Peyer's patch (tissue), 4 donors: ENCODE results near the gene SYT13. TPM values are rescaled to one million over a fixed set of nuclear protein-coding genes. Genes with fewer than 3 reads are reported as not detected.

ENCODE experiments used
- DNase-seq, 3 donors: peaks; one replicate each; pipeline ENCODE4 v3.0.0-alpha.2; 2017 to 2019
- H3K27ac ChIP-seq, 4 donors: fragments of 200-600 bp; sonication (generic); one replicate each; pipeline ENCODE4 v1.5.1; 2016 to 2019
- H3K27me3 ChIP-seq, 2 donors: fragments of 200-600 bp; sonication (generic); one replicate each; pipeline ENCODE4 v1.5.1; 2019
- H3K36me3 ChIP-seq, 3 donors: fragments of 200-600 bp; sonication (generic); one replicate each; pipeline ENCODE4 v1.5.1; 2016 to 2019
- H3K4me1 ChIP-seq, 4 donors: fragments of 200-600 bp; sonication (generic); one replicate each; pipeline ENCODE4 v1.5.1; 2016 to 2019
- H3K4me3 ChIP-seq, 4 donors: fragments of 200-600 bp; sonication (generic); 1 replicate in 3 of 4; 2 replicates in 1 of 4; pipeline ENCODE4 v1.5.1; 2016 to 2019; ENCODE audit warnings: mild to moderate bottlenecking in 1 of 4
- H3K9me3 ChIP-seq, 4 donors: fragments of 200-600 bp; sonication (generic); one replicate each; pipeline ENCODE4 v1.5.1; 2016 to 2019; ENCODE audit warnings: mild to moderate bottlenecking in 1 of 4
- POLR2A ChIP-seq, 2 donors: fragments of 450-650 bp; IDR thresholded peaks; one replicate each; pipeline ENCODE4 v1.5.1; 2017; ENCODE audit warnings: antibody characterized with exemption in 2 of 2, mild to moderate bottlenecking in 2 of 2, moderate library complexity in 2 of 2
- total RNA-seq, 4 donors: library from RNA; depleted of rRNA; stranded (reverse); fragments of >200 nt; gene quantifications; one replicate each; pipeline ENCODE4 v1.1.0, GENCODE V29; 2016
- TF ChIP-seq, protein P1 (sequence below), 6 experiments: fragments of 450-650 bp in 4 of 6; fragments of 200-600 bp in 2 of 6; sonication (generic) in 1 of 6; IDR thresholded peaks; one replicate each; pipeline ENCODE4 v1.5.1; 2017 to 2019; ENCODE audit warnings: antibody characterized with exemption in 6 of 6, mild to moderate bottlenecking in 3 of 6, moderate library complexity in 1 of 6

SYT13 gene
- total RNA-seq, 4 donors from 2014 or later: 15.4 to 41.3 (median 25.2) TPM

DNA sequence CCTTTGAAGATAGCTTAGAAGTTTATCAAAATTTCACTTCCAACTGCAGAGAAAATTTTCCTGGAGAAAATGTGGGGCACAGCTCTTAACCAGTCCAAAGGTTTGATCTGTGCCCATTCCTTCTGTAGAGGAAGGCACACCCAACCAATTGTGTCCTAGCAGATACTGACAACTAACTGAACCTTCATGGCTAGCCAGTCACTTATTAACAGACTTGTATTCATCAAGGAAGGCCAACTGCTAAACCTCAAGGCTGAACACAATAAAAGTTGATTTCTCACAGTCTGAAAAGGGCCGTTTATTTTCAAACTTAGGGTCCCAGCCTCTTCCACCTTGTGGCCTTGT, 19.5 kb downstream of the SYT13 start:
- no peaks in the 10 kb centered on the region for H3K36me3 ChIP-seq
- TF ChIP-seq POLR2A (IDR thresholded peaks at IDR 0.05): peak in 1 of 2 donors; percentile 18
- TF ChIP-seq, protein P1, sequence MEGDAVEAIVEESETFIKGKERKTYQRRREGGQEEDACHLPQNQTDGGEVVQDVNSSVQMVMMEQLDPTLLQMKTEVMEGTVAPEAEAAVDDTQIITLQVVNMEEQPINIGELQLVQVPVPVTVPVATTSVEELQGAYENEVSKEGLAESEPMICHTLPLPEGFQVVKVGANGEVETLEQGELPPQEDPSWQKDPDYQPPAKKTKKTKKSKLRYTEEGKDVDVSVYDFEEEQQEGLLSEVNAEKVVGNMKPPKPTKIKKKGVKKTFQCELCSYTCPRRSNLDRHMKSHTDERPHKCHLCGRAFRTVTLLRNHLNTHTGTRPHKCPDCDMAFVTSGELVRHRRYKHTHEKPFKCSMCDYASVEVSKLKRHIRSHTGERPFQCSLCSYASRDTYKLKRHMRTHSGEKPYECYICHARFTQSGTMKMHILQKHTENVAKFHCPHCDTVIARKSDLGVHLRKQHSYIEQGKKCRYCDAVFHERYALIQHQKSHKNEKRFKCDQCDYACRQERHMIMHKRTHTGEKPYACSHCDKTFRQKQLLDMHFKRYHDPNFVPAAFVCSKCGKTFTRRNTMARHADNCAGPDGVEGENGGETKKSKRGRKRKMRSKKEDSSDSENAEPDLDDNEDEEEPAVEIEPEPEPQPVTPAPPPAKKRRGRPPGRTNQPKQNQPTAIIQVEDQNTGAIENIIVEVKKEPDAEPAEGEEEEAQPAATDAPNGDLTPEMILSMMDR (IDR thresholded peaks at IDR 0.05): no peak
- H3K27me3 ChIP-seq: no peaks in the 10 kb centered on the region
- H3K27ac ChIP-seq: peak overlapping the region in 3 of 4 donors; percentile 42 to 87 (median 79)
- no peaks in the 10 kb centered on the region for H3K9me3 ChIP-seq
- H3K4me3 ChIP-seq: peak overlapping the region in 2 of 4 donors; percentile 18 to 23
- peaks cover 0 to 23% (median 6%) of the 10 kb centered on the region in 4 donors for H3K4me1 ChIP-seq
- no peak for DNase-seq

GRCh38 chr11:45265969-45266675, 20.0 kb downstream of the SYT13 start:
- H3K9me3 ChIP-seq: no peaks in the 10 kb centered on the region

DNA sequence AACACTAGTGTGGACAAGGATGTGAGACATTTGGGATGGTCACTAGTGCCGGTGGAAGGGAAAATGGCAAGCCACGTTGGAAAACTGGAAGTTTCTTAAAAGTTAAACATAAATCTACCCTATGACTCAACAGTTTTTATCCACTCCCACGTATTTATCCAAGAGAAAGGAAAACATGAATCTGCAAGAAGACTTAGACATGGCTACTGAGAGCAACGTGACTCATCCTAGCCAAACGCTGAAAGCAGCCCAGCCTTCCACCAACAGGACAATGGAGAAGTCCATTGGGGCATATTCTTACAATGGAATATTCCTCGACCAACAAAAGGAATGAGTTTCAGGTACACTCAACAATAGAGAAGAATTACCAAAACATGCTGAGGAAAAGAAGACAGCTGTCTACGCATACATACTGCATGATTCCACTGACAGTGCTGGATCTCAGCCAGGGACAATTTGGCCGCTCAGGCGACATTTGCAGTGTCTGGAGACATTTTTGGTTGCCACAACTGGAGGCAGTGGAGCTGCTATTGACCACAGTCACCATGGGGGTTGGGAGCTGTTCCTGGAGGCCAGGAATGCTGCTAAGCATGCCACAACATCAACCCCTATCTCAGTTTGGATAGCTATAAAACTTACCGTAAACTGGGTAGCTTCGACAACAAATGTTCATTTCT, 21.2 kb downstream of the SYT13 start:
- peak overlapping the region in 2 of 4 donors; percentile 79 to 87 for H3K27ac ChIP-seq
- no peaks in the 10 kb centered on the region for H3K27me3 ChIP-seq
- H3K4me1 ChIP-seq: peaks cover 0 to 25% (median 6%) of the 10 kb centered on the region in 4 donors
- H3K9me3 ChIP-seq: no peaks in the 10 kb centered on the region
- TF ChIP-seq, protein P1 (IDR thresholded peaks at IDR 0.05): no peak
- no peak for TF ChIP-seq POLR2A (IDR thresholded peaks at IDR 0.05)
- DNase-seq: no peak
- H3K4me3 ChIP-seq: no peak overlapping the region
- H3K36me3 ChIP-seq: no peaks in the 10 kb centered on the region

More at GRCh38 chr11:45265969-45266675, 20.0 kb downstream of the SYT13 start:
- no peaks in the 10 kb centered on the region for H3K36me3 ChIP-seq
- no peaks in the 10 kb centered on the region for H3K27me3 ChIP-seq
- H3K27ac ChIP-seq: peak overlapping the region in 3 of 4 donors; percentile 42 to 87 (median 79)
- peak overlapping the region in 2 of 4 donors; percentile 18 to 23 for H3K4me3 ChIP-seq
- H3K4me1 ChIP-seq: peaks cover 0 to 23% (median 6%) of the 10 kb centered on the region in 4 donors
- no peak for DNase-seq
- TF ChIP-seq POLR2A (IDR thresholded peaks at IDR 0.05): no peak
- TF ChIP-seq, protein P1 (IDR thresholded peaks at IDR 0.05): no peak

- Histone ChIP-seq H3K27me3 (no peaks in the 10 kb centered on the region), H3K36me3 (no peaks in the 10 kb centered on the region), H3K9me3 (no peaks in the 10 kb centered on the region), H3K4me3 (no peak overlapping the region), H3K4me1 (peaks cover 0 to 31% (median 6%) of the 10 kb centered on the region in 4 donors), H3K27ac (peak overlapping the region in 1 of 4 donors; percentile 87)
- no peak for TF ChIP-seq POLR2A (IDR thresholded peaks at IDR 0.05)
- TF ChIP-seq, protein P1 (IDR thresholded peaks at IDR 0.05): no peak
- no peak for DNase-seq
These were observed 22.4 kb downstream of the SYT13 start for GRCh38 chr11:45263773-45264172.

GRCh38 chr11:45262900-45263299, 23.2 kb downstream of the SYT13 start:
- Histone ChIP-seq H3K4me1 (peaks cover 0 to 31% (median 6%) of the 10 kb centered on the region in 4 donors), H3K36me3 (no peaks in the 10 kb centered on the region), H3K27ac (peak overlapping the region in 1 of 4 donors; percentile 52), H3K27me3 (no peaks in the 10 kb centered on the region), H3K9me3 (no peaks in the 10 kb centered on the region), H3K4me3 (no peak overlapping the region)
- peak in 2 of 3 donors; percentile 69 to 73 for DNase-seq
- TF ChIP-seq POLR2A (IDR thresholded peaks at IDR 0.05): no peak

GRCh38 chr11:45260071-45260470, 26.1 kb downstream of the SYT13 start:
- H3K27ac ChIP-seq: peak overlapping the region in 2 of 4 donors; percentile 37 to 96
- no peaks in the 10 kb centered on the region for H3K27me3 ChIP-seq
- peak overlapping the region in 1 of 4 donors; percentile 25 for H3K4me3 ChIP-seq
- H3K36me3 ChIP-seq: no peaks in the 10 kb centered on the region
- DNase-seq: peak in 1 of 3 donors; percentile 58
- TF ChIP-seq, protein P1 (IDR thresholded peaks at IDR 0.05): no peak
- peak in 1 of 2 donors; percentile 3 for TF ChIP-seq POLR2A (IDR thresholded peaks at IDR 0.05)
- no peaks in the 10 kb centered on the region for H3K9me3 ChIP-seq
- H3K4me1 ChIP-seq: peaks cover 0 to 12% (median 0%) of the 10 kb centered on the region in 4 donors
